A172 (cell line): Measurements from ENCODE around the gene MYEOV. TPM values are rescaled to one million over a fixed set of nuclear protein-coding genes. Genes with fewer than 3 reads are reported as not detected.

Experiments used
- DNase-seq: peaks from one replicate; pipeline ENCODE4 v3.0.0-alpha.2; 2015; ENCODE audit warnings: low spot score
- total RNA-seq: library from RNA; depleted of rRNA; stranded (reverse); fragments of >200 nt; shearing (Covaris generic); gene quantifications from 2 replicates; pipeline ENCODE4 v1.2.3, GENCODE V29; 2014

The MYEOV gene
- total RNA-seq, 1 experiment from 2014 or later = 68.7 TPM

GRCh38 chr11:69301455-69302401 lies 7.8 kb downstream of the MYEOV start:
- peak; percentile 100 for DNase-seq

DNA sequence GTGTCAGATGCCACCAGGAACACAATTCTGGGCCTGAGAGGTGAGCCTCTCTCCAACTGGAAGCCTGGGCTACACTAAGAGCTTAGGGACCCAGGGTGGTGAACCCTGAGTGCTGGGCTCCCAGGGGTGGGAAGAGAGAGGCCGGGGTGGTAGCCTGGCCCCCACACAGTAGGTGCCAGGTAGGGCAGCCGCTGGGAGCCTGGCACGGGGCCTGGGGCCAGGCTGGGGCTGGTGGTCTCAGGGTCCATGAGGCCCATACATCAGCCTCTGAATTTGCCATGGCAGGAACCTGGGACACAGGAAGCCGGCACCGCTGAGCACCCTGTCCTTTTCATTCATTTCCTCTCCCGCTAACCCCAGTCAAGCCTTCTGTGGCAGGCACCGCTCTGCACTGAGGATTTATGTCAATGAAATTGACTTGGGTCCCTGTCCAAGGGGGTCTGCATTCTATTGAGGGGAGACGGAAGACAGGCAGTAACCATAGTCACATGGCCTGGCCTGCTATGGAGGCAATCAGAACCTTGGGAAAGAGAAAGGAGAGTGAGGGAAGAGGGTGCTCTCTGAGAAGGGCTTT lies 8.6 kb downstream of the MYEOV start:
- no peak for DNase-seq

- DNase-seq = no peak
These were observed 9.5 kb downstream of the MYEOV start for GRCh38 chr11:69303427-69303826.

DNA sequence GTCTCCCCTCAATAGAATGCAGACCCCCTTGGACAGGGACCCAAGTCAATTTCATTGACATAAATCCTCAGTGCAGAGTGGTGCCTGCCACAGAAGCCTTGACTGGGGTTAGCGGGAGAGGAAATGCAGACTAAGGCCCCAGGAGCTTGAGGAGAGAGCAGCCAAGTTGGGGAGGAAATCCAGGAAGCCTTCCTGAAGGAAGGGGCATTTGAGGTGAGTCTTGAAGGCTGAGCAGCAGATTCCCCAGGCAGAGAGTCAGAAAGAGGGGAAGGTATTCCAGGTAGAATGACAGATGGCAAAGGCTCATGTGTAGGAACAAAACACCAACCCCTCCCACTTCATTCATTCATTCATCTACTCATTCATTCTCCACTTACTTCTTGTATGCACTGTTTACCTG lies 10.3 kb downstream of the MYEOV start:
- DNase-seq = no peak

- DNase-seq = no peak
These were observed 10.7 kb downstream of the MYEOV start for GRCh38 chr11:69304686-69305085.

GRCh38 chr11:69305885-69306540 lies 12.1 kb downstream of the MYEOV start:
- no peak for DNase-seq

DNA sequence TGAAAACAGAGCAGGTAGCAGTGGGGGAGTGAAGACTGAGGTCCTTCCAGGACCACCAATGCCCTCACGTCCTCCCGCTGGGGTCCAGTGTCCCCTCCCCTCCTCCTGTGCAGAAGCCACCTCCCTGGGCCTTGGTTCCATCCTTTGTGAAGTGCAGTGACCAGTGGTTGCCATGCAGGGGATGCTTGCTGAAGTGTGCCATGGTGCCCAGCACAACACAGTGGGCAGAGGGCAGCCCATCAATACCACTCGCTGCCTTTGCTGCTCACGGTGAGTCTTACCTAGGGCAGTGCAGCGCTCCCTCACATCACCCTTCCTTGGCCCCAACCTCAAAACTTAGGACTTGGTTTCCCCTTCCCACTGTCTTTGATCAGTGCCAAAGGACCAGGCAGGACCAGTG lies 12.9 kb downstream of the MYEOV start:
- DNase-seq = no peak

GRCh38 chr11:69307421-69307820 lies 13.5 kb downstream of the MYEOV start:
- no peak for DNase-seq

DNA sequence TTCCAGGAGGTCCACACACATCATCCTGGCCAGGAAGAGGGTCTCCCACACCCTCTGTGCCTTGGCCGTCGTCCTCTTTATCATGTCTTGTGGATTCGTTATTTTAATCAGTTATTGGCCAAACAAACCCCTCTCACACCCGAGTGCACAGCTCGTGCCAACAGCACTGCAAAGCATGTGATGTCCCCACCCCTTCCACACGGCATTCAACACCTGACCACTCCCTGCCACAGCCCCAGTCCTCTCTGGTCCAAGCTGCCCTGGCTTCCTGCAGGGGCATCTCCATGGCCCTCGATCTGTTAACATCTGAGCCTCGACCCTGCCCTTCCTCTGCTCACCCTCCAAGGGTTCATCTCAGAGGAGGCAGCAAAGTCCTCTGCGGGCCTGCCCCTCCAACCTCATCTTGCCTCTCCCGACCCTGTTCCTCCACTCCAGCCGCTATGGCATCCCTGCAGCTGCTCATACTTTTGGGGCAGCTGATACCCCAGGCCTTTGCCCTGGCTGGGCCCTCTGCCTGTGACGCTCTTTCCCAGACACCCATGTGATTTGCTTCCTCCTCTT lies 14.0 kb downstream of the MYEOV start:
- no peak for DNase-seq

GRCh38 chr11:69308491-69308911 lies 14.5 kb downstream of the MYEOV start:
- no peak for DNase-seq

DNA sequence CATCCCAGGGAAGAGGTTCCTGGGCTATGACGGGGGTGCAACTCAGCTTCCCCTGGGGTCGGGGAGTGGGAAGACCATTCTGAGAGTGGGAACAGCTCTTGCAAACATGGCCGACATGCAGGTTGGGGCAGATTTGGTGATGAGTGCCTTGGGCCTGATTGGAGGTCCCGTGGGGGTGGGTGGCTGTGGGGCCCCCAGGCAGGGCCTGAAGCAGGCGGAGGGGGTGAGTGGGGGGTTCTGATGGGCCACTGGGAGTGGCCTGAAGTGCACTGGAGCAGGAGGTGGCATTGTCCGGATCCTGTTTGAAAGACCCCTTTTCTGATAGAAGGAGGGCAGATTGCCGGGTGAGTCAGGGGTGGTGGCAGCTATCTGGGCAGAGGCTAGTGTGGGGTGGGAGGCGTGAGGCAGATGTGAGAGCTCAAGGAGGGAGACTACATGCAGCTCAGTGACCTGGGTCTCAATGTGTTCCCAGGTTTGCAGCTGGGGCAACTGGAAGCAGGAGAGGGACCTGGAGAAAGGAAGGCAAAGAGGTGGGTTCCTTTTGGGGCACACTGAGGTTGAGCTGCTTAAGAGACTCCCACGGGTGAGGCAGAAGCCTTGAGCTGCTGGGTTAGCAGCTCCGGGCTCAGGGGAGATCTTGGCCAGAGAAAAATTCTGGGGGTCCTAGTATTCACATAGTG lies 15.1 kb downstream of the MYEOV start:
- no peak for DNase-seq

- no peak for DNase-seq
These were observed 15.8 kb downstream of the MYEOV start for GRCh38 chr11:69309631-69310280.

- no peak for DNase-seq
These were observed 16.4 kb downstream of the MYEOV start for GRCh38 chr11:69310351-69310750.

- DNase-seq = peak; percentile 61
These were observed 17.2 kb downstream of the MYEOV start for GRCh38 chr11:69310934-69311766.

GRCh38 chr11:69311767-69312385 lies 17.9 kb downstream of the MYEOV start:
- DNase-seq = no peak

- no peak for DNase-seq
These were observed 18.8 kb downstream of the MYEOV start for GRCh38 chr11:69312453-69313404.

DNA sequence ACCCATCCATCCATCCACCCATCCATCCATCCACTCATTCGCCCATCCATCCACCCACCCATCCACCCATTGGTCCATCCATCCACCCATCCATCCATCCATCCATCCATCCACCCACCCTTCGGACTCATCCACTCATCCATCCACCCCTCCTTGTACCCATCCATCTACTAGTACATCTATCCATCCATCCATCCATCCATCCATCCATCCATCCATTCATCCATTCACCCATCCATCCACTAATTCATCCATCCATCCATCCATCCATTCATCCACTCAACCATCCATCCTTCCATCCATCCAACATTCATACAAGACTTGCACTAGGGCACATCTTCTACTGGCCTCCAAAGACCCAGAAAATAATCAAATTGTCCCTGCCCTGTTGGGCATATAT lies 20.0 kb downstream of the MYEOV start:
- no peak for DNase-seq

- no peak for DNase-seq
These were observed 20.6 kb downstream of the MYEOV start for GRCh38 chr11:69314555-69314954.

GRCh38 chr11:69316956-69317355 lies 23.0 kb downstream of the MYEOV start:
- DNase-seq = no peak
